ENCODE data around the gene WWOX.

GRCh38 chr16:78669994-78670393 lies 570.5 kb downstream of the WWOX start:
- TF ChIP-seq, protein P1, sequence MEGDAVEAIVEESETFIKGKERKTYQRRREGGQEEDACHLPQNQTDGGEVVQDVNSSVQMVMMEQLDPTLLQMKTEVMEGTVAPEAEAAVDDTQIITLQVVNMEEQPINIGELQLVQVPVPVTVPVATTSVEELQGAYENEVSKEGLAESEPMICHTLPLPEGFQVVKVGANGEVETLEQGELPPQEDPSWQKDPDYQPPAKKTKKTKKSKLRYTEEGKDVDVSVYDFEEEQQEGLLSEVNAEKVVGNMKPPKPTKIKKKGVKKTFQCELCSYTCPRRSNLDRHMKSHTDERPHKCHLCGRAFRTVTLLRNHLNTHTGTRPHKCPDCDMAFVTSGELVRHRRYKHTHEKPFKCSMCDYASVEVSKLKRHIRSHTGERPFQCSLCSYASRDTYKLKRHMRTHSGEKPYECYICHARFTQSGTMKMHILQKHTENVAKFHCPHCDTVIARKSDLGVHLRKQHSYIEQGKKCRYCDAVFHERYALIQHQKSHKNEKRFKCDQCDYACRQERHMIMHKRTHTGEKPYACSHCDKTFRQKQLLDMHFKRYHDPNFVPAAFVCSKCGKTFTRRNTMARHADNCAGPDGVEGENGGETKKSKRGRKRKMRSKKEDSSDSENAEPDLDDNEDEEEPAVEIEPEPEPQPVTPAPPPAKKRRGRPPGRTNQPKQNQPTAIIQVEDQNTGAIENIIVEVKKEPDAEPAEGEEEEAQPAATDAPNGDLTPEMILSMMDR (IDR thresholded peaks at IDR 0.05) = no peak
- no peak for TF ChIP-seq POLR2A (IDR thresholded peaks at IDR 0.05)

All from thyroid gland (tissue), 4 donors.